OCI-LY7 (cell line): ENCODE measurements around the gene DNAL4.

Source experiments
- CTCF ChIP-seq: fragments of 200-600 bp; sonication (generic); conservative IDR thresholded peaks from 2 replicates; pipeline ENCODE4 v1.5.1; 2014; ENCODE audit warnings: mild to moderate bottlenecking, antibody characterized with exemption, low read length, moderate library complexity, mixed read lengths
- EZH2phosphoT487 ChIP-seq: fragments of 200-600 bp; sonication (generic); IDR thresholded peaks from 2 replicates; pipeline ENCODE4 v1.6.1; 2018; ENCODE audit warnings: low read depth, borderline replicate concordance, mild to moderate bottlenecking, mixed run types, antibody characterized with exemption, low read length, moderate library complexity, mixed read lengths

DNA sequence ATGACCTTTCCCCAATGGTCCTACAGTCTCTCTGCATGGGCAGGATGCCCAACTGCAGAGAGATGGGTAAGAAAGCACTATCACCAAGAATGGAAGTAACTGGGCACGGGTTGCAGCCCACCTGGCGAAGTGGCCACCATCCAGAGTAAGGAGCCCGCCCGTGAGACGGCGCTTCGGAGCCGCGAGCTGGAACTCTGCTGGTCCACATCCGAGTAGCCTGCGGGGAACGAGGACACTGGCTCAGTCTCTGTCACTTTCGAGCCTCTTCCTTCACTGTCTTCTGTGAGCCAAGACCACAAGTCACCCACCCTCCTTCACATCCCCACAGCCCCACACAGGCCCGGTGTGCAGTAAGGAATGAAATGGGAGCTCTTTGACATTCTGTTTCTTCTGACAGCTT is 43.8 kb downstream of the DNAL4 start:
- TF ChIP-seq CTCF = no peak
- no peak for TF ChIP-seq EZH2phosphoT487
